K562 (cell line): ENCODE measurements around the gene WDR13. TPM values are rescaled to one million over a fixed set of nuclear protein-coding genes. Genes with fewer than 3 reads are reported as not detected.

ENCODE experiments used
- ATAC-seq: fragments of 200-7000 bp; cut with Tn5 transposase; 3 replicates; pipeline ENCODE4 v1.9.1; 2020; ENCODE audit warnings: moderate library complexity
- BruUV-seq: library from RNA; stranded (reverse); fragments of 400-500 nt; replicated peaks from 2 replicates; lab custom pipeline; 2021; lab: Mats Ljungman, UMichigan
- CTCF ChIA-PET: fragments of 300-600 bp; formaldehyde crosslinking; extraction: SDS; loops from one replicate; lab custom pipeline; 2021; ENCODE audit warnings: low intra/inter-chr PET ratio; lab: Yijun Ruan, JAX
- POLR2A ChIA-PET: fragments of 300-600, 350-650 bp; sonication (Branson Sonifier 250); formaldehyde crosslinking; extraction: SDS; loops from one replicate; lab custom pipeline; 2021; ENCODE audit warnings: antibody characterized with exemption, inconsistent platforms; lab: Yijun Ruan, JAX
- DNase-seq, 4 experiments: peaks; one replicate each; pipeline versions ENCODE4 v3.0.0 to v3.0.0-alpha.2; 2011 to 2018; ENCODE audit warnings: low spot score in 3 of 4, mixed read lengths in 3 of 4; ENCODE audit errors: extremely low read depth in 1 of 4
- FAIRE-seq: peaks from 2 replicates; lab custom pipeline; 2011; peaks lifted over from hg19 to GRCh38; lab: Jason Lieb, UNC
- H2AFZ ChIP-seq: 2 replicates; pipeline ENCODE4 v1.6.0; 2011; ENCODE audit warnings: low read depth, low read length, control low read depth, inconsistent platforms
- H3K27ac ChIP-seq: fragments of 200-600 bp; 3 replicates; pipeline ENCODE4 v1.8.0; 2011; ENCODE audit warnings: low read depth, mild to moderate bottlenecking, control low read depth, inconsistent platforms, low read length, moderate library complexity, mixed read lengths; ENCODE audit errors: extremely low read depth
- H3K27me3 ChIP-seq, 2 experiments: fragments of 300-600 bp in 1 of 2; 2 replicates in 1 of 2; 3 replicates in 1 of 2; pipeline versions ENCODE4 v1.6.0 to v1.8.0; 2011; ENCODE audit warnings: inconsistent platforms in 2 of 2, low read length in 2 of 2, mild to moderate bottlenecking in 1 of 2, mixed read lengths in 1 of 2, moderate library complexity in 1 of 2; ENCODE audit not compliant: control insufficient read depth in 2 of 2, insufficient read depth in 2 of 2
- H3K36me3 ChIP-seq: fragments of 300-600 bp; 3 replicates; pipeline ENCODE4 v1.8.0; 2011; ENCODE audit warnings: mild to moderate bottlenecking, low read length, inconsistent platforms; ENCODE audit not compliant: control insufficient read depth, insufficient read depth
- H3K4me1 ChIP-seq, 2 experiments: fragments of 200-600 bp in 1 of 2; replicated peaks in 1 of 2; 2 replicates in 1 of 2; 3 replicates in 1 of 2; pipeline versions ENCODE4 v1.5.1 to v1.8.0; 2011; ENCODE audit warnings: inconsistent platforms in 2 of 2, low read length in 2 of 2, mild to moderate bottlenecking in 1 of 2, mixed read lengths in 1 of 2, moderate library complexity in 1 of 2; ENCODE audit not compliant: control insufficient read depth in 2 of 2, insufficient read depth in 2 of 2
- H3K4me2 ChIP-seq: 2 replicates; pipeline ENCODE4 v1.6.1; 2011; ENCODE audit warnings: low read length, control low read depth, inconsistent platforms, mixed read lengths; ENCODE audit not compliant: insufficient read depth
- H3K4me3 ChIP-seq: fragments of 200-600 bp; sonication (generic), shearing (Covaris generic); 2 replicates; pipeline ENCODE4 v1.5.1; 2016; ENCODE audit warnings: control low read depth, inconsistent platforms
- H3K79me2 ChIP-seq: fragments of 200-600 bp; 3 replicates; pipeline ENCODE4 v1.8.0; 2011; ENCODE audit warnings: low read length, inconsistent platforms; ENCODE audit not compliant: control insufficient read depth, insufficient read depth
- H3K9ac ChIP-seq, 2 experiments: 2 replicates each; pipeline versions ENCODE4 v1.6.0 to v1.6.1; 2011; ENCODE audit warnings: low read depth in 2 of 2, low read length in 2 of 2, control low read depth in 1 of 2, inconsistent platforms in 1 of 2, mild to moderate bottlenecking in 1 of 2, mixed read lengths in 1 of 2; ENCODE audit not compliant: insufficient read depth in 1 of 2
- H3K9me1 ChIP-seq: one replicate; pipeline ENCODE4 v1.6.0; 2011; ENCODE audit warnings: inconsistent platforms, mild to moderate bottlenecking, low read length, moderate library complexity; ENCODE audit not compliant: control insufficient read depth, insufficient read depth
- H3K9me3 ChIP-seq: replicated peaks from 2 replicates; pipeline ENCODE4 v1.5.1; 2011; ENCODE audit warnings: low read depth, low read length, inconsistent platforms; ENCODE audit not compliant: control insufficient read depth, insufficient read depth
- H4K20me1 ChIP-seq: replicated peaks from 2 replicates; pipeline ENCODE4 v1.6.1; 2011; ENCODE audit warnings: low read length, inconsistent platforms, mixed read lengths; ENCODE audit not compliant: control insufficient read depth, insufficient read depth
- ARNT ChIP-seq, 2 experiments: fragments of 450-650 bp; IDR thresholded peaks; 2 replicates each; pipeline ENCODE4 v1.6.1; 2016; ENCODE audit warnings: mild to moderate bottlenecking in 1 of 2
- DDX20 ChIP-seq: fragments of 450-650 bp; IDR thresholded peaks from 2 replicates; pipeline ENCODE4 v1.6.1; 2016; ENCODE audit warnings: missing genetic modification characterization, low read depth, mild to moderate bottlenecking, missing compliant biosample characterization, moderate library complexity
- DLX4 ChIP-seq: fragments of 250-450 bp; sonication (Bioruptor Pico); IDR thresholded peaks from 2 replicates; pipeline ENCODE4 v1.6.1; 2021; ENCODE audit warnings: mild to moderate bottlenecking
- ETS2 ChIP-seq: IDR thresholded peaks from 2 replicates; pipeline ENCODE4 v1.6.1; 2016; ENCODE audit warnings: borderline replicate concordance, missing genetic modification characterization, mild to moderate bottlenecking, moderate library complexity, missing compliant biosample characterization; ENCODE audit not compliant: poor library complexity, severe bottlenecking
- FIP1L1 ChIP-seq: fragments of 200-400 bp; formaldehyde crosslinking; IDR thresholded peaks from 2 replicates; pipeline ENCODE4 v1.6.1; 2018; ENCODE audit warnings: mild to moderate bottlenecking, low read depth, low read length; ENCODE audit not compliant: poor library complexity, severe bottlenecking
- FOXJ2 ChIP-seq: fragments of 200-800 bp; sonication (Bioruptor generic); IDR thresholded peaks from 2 replicates; pipeline ENCODE4 v1.6.1; 2016; ENCODE audit warnings: missing genetic modification characterization, missing compliant biosample characterization
- HDAC1 ChIP-seq, 2 experiments: fragments of 450-650 bp; IDR thresholded peaks; 2 replicates each; pipeline ENCODE4 v1.6.1; 2016 to 2017; ENCODE audit warnings: inconsistent platforms in 1 of 2, mild to moderate bottlenecking in 1 of 2, moderate library complexity in 1 of 2
- JUND ChIP-seq, 2 experiments: IDR thresholded peaks; 2 replicates in 1 of 2; 3 replicates in 1 of 2; pipeline ENCODE4 v1.6.1; 2011; ENCODE audit warnings: borderline replicate concordance in 2 of 2, low read depth in 2 of 2, low read length in 2 of 2, improper control_type of control experiment in 1 of 2, missing biosample characterization in 1 of 2, missing genetic modification characterization in 1 of 2, missing genetic modification reagents in 1 of 2
- MEF2D ChIP-seq: conservative IDR thresholded peaks from 2 replicates; pipeline ENCODE4 v1.6.1; 2016; ENCODE audit warnings: low read depth, missing genetic modification characterization, missing compliant biosample characterization
- RBM14 ChIP-seq: fragments of 200-400 bp; formaldehyde crosslinking; IDR thresholded peaks from 2 replicates; pipeline ENCODE4 v1.6.1; 2018; ENCODE audit warnings: low read depth, mild to moderate bottlenecking, low read length, moderate library complexity, borderline replicate concordance; ENCODE audit not compliant: insufficient read depth
- SMAD3 ChIP-seq: fragments of 450-650 bp; formaldehyde crosslinking; conservative IDR thresholded peaks from 2 replicates; pipeline ENCODE4 v1.4.0; 2020; ENCODE audit warnings: mild to moderate bottlenecking
- TCF7L2 ChIP-seq: fragments of 150-350 bp; IDR thresholded peaks from 2 replicates; pipeline ENCODE4 v1.6.1; 2016; ENCODE audit warnings: low read depth, mild to moderate bottlenecking, low read length, moderate library complexity
- ZNF668 ChIP-seq: fragments of 250-450 bp; sonication (Bioruptor Pico); IDR thresholded peaks from 2 replicates; pipeline ENCODE4 v1.8.0; 2022; ENCODE audit warnings: mild to moderate bottlenecking, inconsistent platforms
- WGBS: fragments of 100-300 bp; shearing (Covaris generic); methylation state at CpG from one replicate; pipeline ENCODE4 v1.1.6; 2016; ENCODE audit warnings: low coverage, mixed read lengths; ENCODE audit not compliant: insufficient coverage; ENCODE audit errors: missing lambda C conversion rate; 5-methylcytosine and 5-hydroxymethylcytosine counted together
- in situ Hi-C: fragments of 300-500 bp; cut with MboI; formaldehyde crosslinking; loops from 4 replicates; pipeline ENCODE4 v1.15.0; 2018; ENCODE audit warnings: inconsistent platforms, mixed read lengths
- intact Hi-C: fragments of 100-400 bp; cut with micrococcal nuclease; formaldehyde crosslinking; loops from 2 replicates; pipeline ENCODE4 v1.14.2; 2022
- polyA plus RNA-seq, 8 experiments: library from polyadenylated mRNA; depleted of rRNA in 4 of 8; stranded (reverse) in 5 of 8; unstranded in 3 of 8; fragments of >200 nt; fragmentation: Nextera tagmentation in 2 of 8; fragmentation: Illumina TruSeq in 1 of 8; extraction: Ambion mirVana in 2 of 8; extraction: Trizol in 1 of 8; gene quantifications; 2 replicates each; pipeline versions ENCODE4 v1.2.1 to v1.2.3, GENCODE V29; 2011 to 2014; ENCODE audit warnings: inconsistent platforms in 1 of 8, missing spikeins in 1 of 8
- total RNA-seq, 7 experiments: library from RNA; depleted of rRNA in 6 of 7; stranded (reverse); fragments of >200 nt in 6 of 7; fragmentation: Illumina TruSeq in 2 of 7; extraction: Trizol in 2 of 7; gene quantifications; 2 replicates each; pipeline versions ENCODE4 v1.2.1 to v1.2.3, GENCODE V29; 2011 to 2021; ENCODE audit warnings: low replicate concordance in 1 of 7
- TF ChIP-seq, protein P1 (sequence below): fragments of 250-450 bp; sonication (Bioruptor Pico); IDR thresholded peaks from 2 replicates; pipeline ENCODE4 v1.5.0; 2020; ENCODE audit warnings: mild to moderate bottlenecking
- TF ChIP-seq, protein P2 (sequence below): IDR thresholded peaks from 2 replicates; pipeline ENCODE4 v1.6.1; 2014; ENCODE audit warnings: antibody characterized with exemption
- TF ChIP-seq, protein P3 (sequence below): fragments of 250-450 bp; sonication (Bioruptor Pico); IDR thresholded peaks from 2 replicates; pipeline ENCODE4 v1.4.0; 2020; ENCODE audit warnings: mild to moderate bottlenecking, moderate library complexity, borderline replicate concordance

WDR13 gene
- total and polyA plus RNA-seq, 9 of the 15 experiments (the other 6 are each of a cell fraction or from before 2014, with no cell fraction given) = 7.4 to 70.5 (median 31.4) TPM

DNA sequence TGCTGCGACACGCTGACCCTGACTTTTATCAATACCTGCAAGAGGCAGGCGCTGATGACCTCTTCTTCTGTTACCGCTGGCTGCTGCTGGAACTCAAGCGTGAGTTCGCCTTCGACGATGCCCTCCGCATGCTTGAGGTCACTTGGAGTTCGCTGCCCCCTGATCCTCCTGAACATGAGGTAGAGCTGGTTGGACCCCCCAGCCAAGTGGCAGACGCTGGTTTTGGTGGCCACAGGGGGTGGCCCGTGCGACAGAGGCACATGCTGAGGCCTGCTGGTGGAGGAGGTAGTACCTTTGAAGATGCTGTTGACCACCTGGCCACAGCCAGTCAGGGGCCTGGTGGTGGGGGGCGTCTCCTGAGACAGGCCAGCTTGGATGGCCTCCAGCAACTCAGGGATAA lies 37.2 kb upstream of the WDR13 start:
- H3K9me1 ChIP-seq = no peaks in the 10 kb centered on the region
- H3K36me3 ChIP-seq = peaks cover 38% of the 10 kb centered on the region; the same call in 2 of the 3 replicates
- intact Hi-C loops (no loop called here), in situ Hi-C loops (no loop called here)
- H3K79me2 ChIP-seq = no peaks in the 10 kb centered on the region
- BruUV-seq = no TSS peak
- no peak overlapping the region for H3K27ac ChIP-seq
- H3K4me1 ChIP-seq = no peaks in the 10 kb centered on the region; a peak in 1 of 5 replicates
- no peak for DNase-seq
- ChIA-PET CTCF (no interaction called here), POLR2A (interaction anchor here (1.4 kb wide), 1 partner anchor 14 kb away, joined by 3 read pairs; the partner anchor contains the start of gene RBM3)
- no peaks in the 10 kb centered on the region for H3K27me3 ChIP-seq
- 87% methylated on average over 12 of the region's 14 CpGs for WGBS
- H3K4me2 ChIP-seq = no peak overlapping the region
- H3K4me3 ChIP-seq = no peak overlapping the region
- H3K9me3 ChIP-seq = no peaks in the 10 kb centered on the region
- H2AFZ ChIP-seq = no peak overlapping the region
- H3K9ac ChIP-seq = no peak overlapping the region
- H4K20me1 ChIP-seq = no peaks in the 10 kb centered on the region; the same call in 1 of the 2 replicates
- ATAC-seq = no peak
- FAIRE-seq = no peak
- no peak for TF ChIP-seq ETS2
- no peak for TF ChIP-seq ARNT (IDR thresholded peaks at IDR 0.05)
- TF ChIP-seq HDAC1 (IDR thresholded peaks at IDR 0.05) = no peak
- TF ChIP-seq, protein P1, sequence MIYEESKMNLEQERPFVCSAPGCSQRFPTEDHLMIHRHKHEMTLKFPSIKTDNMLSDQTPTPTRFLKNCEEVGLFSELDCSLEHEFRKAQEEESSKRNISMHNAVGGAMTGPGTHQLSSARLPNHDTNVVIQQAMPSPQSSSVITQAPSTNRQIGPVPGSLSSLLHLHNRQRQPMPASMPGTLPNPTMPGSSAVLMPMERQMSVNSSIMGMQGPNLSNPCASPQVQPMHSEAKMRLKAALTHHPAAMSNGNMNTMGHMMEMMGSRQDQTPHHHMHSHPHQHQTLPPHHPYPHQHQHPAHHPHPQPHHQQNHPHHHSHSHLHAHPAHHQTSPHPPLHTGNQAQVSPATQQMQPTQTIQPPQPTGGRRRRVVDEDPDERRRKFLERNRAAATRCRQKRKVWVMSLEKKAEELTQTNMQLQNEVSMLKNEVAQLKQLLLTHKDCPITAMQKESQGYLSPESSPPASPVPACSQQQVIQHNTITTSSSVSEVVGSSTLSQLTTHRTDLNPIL (CRISPR knock-in tag) = no peak
- no peak for TF ChIP-seq JUND (IDR thresholded peaks at IDR 0.05; ENCODE audit: borderline replicate concordance, low read depth, low read length)
- no peak for TF ChIP-seq JUND (tag; IDR thresholded peaks at IDR 0.05; ENCODE audit: borderline replicate concordance, low read depth, low read length)
- TF ChIP-seq FOXJ2 (tag) = no peak
- no peak for TF ChIP-seq DDX20 (tag)
- TF ChIP-seq, protein P2, sequence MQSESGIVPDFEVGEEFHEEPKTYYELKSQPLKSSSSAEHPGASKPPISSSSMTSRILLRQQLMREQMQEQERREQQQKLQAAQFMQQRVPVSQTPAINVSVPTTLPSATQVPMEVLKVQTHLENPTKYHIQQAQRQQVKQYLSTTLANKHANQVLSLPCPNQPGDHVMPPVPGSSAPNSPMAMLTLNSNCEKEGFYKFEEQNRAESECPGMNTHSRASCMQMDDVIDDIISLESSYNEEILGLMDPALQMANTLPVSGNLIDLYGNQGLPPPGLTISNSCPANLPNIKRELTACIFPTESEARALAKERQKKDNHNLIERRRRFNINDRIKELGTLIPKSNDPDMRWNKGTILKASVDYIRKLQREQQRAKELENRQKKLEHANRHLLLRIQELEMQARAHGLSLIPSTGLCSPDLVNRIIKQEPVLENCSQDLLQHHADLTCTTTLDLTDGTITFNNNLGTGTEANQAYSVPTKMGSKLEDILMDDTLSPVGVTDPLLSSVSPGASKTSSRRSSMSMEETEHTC = no peak
- TF ChIP-seq SMAD3 (CRISPR knock-in tag) = no peak
- TF ChIP-seq ZNF668 (CRISPR knock-in tag) = no peak
- TF ChIP-seq FIP1L1 = no peak
- no peak for TF ChIP-seq DLX4
- no peak for TF ChIP-seq MEF2D (tag)
- TF ChIP-seq, protein P3, sequence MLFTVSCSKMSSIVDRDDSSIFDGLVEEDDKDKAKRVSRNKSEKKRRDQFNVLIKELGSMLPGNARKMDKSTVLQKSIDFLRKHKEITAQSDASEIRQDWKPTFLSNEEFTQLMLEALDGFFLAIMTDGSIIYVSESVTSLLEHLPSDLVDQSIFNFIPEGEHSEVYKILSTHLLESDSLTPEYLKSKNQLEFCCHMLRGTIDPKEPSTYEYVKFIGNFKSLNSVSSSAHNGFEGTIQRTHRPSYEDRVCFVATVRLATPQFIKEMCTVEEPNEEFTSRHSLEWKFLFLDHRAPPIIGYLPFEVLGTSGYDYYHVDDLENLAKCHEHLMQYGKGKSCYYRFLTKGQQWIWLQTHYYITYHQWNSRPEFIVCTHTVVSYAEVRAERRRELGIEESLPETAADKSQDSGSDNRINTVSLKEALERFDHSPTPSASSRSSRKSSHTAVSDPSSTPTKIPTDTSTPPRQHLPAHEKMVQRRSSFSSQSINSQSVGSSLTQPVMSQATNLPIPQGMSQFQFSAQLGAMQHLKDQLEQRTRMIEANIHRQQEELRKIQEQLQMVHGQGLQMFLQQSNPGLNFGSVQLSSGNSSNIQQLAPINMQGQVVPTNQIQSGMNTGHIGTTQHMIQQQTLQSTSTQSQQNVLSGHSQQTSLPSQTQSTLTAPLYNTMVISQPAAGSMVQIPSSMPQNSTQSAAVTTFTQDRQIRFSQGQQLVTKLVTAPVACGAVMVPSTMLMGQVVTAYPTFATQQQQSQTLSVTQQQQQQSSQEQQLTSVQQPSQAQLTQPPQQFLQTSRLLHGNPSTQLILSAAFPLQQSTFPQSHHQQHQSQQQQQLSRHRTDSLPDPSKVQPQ (CRISPR knock-in tag) = no peak
- TF ChIP-seq RBM14 = no peak
- TF ChIP-seq TCF7L2 = no peak
